Suprapubic skin (tissue), 3 donors: ENCODE measurements around the gene SIGLEC14.

Experiments
- EP300 ChIP-seq: sonication (generic); formaldehyde crosslinking; IDR thresholded peaks from one replicate; pipeline ENCODE4 v1.6.1; 2017; ENCODE audit warnings: antibody characterized with exemption
- TF ChIP-seq, protein P1 (sequence below), 2 donors: fragments of 200-600 bp in 1 of 2; fragments of 450-650 bp in 1 of 2; sonication (generic) in 1 of 2; IDR thresholded peaks; one replicate each; pipeline ENCODE4 v1.5.1; 2016 to 2019; ENCODE audit warnings: antibody characterized with exemption in 2 of 2, mild to moderate bottlenecking in 1 of 2, moderate library complexity in 1 of 2

GRCh38 chr19:51693260-51693659 is 46.6 kb upstream of the SIGLEC14 start, which contains the start of gene SPACA6:
- TF ChIP-seq, protein P1, sequence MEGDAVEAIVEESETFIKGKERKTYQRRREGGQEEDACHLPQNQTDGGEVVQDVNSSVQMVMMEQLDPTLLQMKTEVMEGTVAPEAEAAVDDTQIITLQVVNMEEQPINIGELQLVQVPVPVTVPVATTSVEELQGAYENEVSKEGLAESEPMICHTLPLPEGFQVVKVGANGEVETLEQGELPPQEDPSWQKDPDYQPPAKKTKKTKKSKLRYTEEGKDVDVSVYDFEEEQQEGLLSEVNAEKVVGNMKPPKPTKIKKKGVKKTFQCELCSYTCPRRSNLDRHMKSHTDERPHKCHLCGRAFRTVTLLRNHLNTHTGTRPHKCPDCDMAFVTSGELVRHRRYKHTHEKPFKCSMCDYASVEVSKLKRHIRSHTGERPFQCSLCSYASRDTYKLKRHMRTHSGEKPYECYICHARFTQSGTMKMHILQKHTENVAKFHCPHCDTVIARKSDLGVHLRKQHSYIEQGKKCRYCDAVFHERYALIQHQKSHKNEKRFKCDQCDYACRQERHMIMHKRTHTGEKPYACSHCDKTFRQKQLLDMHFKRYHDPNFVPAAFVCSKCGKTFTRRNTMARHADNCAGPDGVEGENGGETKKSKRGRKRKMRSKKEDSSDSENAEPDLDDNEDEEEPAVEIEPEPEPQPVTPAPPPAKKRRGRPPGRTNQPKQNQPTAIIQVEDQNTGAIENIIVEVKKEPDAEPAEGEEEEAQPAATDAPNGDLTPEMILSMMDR (IDR thresholded peaks at IDR 0.05), result no peak
- TF ChIP-seq EP300, result no peak
